Fibroblast of skin of scalp (primary cell): Measurements from ENCODE around the gene CLDN20.
"Not testable (repeated sequence)": the region's sequence is repeated elsewhere in the genome, so short reads cannot be mapped to it uniquely, and the experiment has no call there.

Experiments
- DNase-seq: peaks from one replicate; pipeline ENCODE4 v3.0.0-alpha.2; 2013

The CLDN20 gene

DNA sequence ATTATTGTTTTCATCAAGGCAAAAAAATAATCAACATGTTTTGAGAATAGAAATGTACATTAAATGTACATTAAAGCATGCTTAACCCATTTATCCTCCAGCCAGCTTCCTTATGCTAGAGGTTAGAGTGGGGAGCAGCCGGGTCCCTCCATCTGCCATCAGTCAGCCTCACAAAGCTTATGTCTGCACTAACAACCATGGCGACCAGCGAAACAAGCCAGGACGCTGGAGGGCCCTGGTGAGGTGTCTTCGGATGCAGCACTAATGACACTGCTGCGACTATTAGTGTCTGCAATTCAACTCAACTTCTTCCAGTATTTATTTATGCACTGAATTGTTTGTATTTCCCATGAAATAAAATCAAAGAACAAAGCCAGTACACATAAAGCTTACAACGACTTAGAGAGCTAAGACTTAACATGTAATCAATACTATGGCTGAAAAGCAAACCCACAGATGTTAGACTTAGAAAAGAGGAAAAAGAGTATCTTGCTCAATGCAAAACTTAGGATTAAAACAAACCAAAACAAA is 6.8 kb downstream of the CLDN20 start:
- no peak for DNase-seq

DNA sequence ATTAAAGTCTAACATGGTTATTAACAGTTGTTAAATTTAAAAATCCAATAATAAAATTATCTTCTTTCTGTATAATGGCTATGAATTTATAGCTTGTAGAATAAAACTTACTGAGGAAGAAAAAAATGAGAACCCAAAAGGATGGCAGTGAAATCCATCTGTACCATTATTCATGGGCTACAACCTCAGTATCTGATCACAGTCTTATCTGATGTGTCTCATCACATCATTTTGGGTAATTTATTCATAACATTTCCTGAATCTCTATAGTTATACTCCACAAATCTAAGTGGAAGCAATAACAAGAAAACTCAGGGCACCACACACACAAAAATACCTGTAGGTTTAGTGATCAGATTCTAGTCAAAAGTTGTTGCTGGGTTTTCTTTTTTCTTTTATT is 7.3 kb downstream of the CLDN20 start:
- no peak for DNase-seq

DNA sequence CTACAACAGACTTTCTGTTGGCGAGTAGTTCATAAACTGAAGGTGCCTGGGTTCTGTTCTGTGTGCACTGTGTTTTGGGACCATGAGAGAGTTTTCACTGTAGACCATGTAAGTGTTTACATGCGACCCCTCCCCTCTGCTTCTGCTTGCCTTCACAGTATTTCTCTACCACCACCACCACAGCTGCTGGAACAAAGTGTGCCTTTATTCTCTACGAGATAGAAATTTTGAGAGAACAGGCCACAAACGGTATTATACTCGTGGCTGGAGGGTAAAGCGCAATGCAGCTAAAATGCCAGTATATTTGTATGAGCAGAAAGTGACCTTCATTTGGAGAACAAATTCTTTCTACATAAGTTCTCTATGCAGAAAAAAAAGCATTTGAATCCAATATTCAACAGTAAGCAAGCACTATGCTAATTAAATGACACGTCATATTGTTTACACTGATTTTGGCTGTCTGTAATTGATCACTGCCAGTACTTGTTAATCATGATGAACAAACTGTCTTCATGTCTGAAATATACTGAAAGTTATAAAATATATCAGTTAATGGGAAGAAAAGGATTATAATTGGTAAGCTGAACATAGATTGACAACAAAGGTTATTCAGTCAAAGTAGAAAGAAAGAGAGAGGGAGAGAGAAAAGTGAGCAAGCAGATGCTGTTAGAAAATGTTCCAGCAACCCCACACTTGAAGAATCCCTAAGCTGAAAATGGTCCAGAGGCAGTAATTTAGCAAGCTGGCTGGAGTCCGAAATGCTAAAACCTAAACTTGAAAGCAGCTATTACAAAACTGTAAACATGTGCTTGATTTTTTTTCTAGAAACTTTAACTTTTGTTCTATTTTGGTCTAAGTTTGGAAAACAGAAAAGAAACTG is 8.8 kb downstream of the CLDN20 start:
- no peak for DNase-seq

DNA sequence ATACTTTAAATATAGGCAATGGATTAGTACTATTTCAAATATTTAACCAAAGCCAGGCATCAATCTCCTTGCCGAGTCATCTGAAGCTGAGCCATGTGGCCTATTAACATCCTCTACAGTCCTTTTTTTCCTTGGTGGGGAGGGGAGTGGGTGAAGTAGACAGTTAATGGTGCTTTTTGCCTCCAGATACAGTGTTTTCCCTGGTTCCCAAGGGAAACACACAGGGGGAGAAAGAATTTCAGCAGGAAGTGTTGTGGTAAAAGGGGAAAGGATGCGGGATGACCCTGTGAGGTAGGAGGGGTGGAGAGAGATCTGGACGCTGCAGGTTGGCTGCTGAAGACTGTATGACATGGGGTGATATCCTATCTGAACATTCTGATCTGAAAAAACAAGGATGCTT is 9.6 kb downstream of the CLDN20 start:
- peak; percentile 93 for DNase-seq

DNA sequence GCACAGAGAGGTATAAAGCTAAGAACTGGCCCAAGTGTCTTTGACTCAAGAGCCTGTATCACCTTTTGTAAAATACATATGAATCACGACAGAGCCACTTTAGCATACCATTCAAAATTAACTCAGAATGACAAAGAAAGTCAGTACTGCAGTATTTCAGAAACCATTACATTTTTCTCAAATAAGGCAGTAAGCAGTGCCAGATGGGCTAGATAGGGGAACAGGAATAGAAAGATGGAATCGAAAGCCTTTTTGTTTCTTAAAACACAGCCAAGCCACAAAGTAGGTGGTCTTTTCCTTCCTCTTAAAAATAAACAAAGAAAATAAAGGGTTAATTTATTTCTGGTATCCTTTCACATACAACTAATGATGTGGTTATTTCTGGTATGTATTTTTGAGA is 10.3 kb downstream of the CLDN20 start:
- peak; percentile 81 for DNase-seq

DNA sequence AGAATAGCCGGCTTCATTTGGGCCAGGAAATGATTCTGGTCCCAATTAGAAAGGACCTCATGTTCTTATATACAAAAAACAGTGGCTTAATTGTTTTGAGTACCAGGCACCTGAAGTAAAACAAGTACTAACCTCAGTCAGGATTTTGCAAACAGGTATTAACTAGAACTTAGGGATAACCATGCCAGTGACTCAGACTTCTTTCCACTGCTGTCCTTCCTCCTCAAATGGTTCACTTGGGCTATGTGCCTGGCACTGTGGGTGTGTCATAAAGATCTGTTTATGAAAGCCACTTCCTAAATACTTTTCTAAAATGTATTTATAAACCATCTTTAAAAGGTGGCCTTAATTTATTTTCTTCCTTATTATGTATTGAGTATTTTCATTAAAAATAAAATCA is 10.7 kb downstream of the CLDN20 start:
- peak; percentile 45 for DNase-seq

DNA sequence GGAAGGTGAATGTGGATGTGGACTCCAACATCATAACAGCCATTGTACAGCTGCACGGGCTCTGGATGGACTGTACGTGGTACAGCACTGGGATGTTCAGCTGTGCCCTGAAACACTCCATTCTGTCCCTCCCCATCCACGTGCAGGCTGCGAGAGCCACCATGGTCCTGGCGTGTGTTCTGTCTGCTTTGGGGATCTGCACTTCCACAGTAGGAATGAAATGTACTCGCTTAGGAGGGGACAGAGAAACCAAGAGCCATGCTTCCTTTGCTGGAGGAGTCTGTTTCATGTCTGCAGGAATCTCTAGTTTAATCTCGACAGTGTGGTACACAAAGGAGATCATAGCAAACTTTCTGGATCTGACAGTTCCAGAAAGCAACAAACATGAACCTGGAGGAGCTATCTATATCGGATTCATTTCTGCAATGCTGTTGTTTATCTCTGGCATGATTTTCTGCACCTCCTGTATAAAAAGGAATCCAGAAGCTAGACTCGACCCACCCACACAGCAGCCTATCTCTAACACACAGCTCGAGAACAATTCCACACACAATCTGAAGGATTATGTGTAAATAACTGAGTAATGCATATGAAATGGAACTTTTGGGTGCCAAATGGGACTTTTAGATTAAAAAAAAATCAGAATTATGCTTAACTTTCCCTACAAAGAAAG is 12.1 kb downstream of the CLDN20 start:
- no peak for DNase-seq

DNA sequence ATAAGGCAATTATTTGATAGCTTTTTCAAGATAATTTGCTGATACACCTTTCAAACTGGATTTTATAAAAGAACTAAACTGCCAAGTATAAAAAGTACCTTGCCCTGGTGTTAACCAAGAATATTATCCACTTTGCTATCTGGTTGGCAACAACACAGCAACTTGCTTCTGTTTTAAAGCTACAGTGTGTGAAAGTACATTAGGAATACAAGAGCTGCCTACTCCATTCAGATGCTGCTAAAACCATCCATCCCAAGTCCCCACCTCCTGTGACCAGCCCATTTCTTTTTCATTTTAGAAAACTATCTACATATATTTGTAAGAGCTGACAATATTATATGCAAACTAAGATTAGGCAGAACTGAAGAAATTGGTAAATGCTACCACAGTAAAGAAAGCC is 12.8 kb downstream of the CLDN20 start:
- no peak for DNase-seq

DNA sequence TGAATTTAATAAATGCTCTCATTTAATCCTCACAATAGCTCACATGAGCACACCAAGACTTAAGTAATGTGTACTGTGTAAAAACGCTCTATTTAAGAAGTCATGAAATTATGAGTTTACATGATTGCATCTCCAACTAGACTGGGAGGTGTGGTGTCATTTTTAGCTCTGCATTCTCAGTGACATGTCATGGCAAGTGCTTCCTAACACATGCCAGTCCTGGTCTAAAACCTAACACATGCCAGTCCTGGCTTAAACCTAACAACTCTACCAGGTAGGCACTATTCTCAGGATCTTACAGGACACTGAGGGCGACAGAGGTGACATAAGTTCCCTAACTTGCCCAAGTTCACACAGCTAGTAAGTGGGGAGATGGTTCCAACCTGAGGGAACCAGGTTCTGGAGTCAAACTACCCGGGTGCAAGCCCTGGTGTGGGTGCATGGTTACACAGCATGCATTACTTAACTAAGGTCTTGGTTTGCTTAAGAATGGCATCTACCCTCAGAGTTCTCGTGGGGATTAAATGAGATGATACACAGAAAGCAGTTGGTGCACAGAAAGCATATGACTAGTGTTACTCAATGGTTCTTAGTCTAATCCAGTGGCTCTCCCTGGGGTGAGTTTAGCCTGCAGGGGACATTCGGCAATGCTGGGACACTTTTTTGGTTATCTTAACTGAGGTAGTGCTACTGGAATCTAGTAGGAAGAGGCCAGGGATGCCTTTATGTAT is 14.7 kb downstream of the CLDN20 start:
- DNase-seq: no peak

DNA sequence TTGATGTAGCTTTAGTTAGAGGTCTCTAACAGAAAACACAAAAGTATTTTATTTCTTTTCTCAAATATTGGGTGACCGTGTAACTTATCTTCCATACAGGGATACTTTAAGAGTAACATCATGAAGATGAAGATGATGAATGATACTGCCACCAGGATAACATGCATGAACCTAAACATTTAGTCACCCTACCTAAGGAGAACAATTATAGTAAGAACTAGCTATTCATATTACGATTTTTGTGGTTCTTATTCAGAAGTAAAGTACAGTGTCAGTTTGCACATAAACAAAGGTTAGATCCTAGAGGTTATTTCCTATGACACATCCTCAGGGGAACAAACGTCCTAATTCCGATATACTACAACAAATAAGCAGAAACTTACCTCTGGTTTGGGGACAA is 21.0 kb downstream of the CLDN20 start:
- DNase-seq: no peak

DNA sequence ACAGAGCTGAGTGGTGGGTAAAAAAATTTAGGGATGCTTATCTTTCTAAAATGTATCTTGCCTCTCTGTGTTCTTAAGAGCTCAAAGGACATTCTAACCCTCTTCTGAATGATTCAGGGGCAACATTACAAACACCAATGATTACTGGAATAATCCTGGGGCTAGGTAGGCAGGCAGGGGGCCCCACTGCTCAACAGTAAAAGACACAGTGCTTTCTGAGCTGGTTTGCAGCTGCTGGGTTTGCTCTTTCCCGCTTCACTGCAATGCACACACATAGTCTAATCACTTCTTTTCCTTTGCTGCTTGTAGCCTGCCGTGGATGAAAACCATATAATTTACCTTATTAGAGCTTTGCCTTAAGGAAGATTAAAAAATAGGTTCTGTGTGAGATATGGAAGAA is 23.9 kb downstream of the CLDN20 start:
- no peak for DNase-seq

DNA sequence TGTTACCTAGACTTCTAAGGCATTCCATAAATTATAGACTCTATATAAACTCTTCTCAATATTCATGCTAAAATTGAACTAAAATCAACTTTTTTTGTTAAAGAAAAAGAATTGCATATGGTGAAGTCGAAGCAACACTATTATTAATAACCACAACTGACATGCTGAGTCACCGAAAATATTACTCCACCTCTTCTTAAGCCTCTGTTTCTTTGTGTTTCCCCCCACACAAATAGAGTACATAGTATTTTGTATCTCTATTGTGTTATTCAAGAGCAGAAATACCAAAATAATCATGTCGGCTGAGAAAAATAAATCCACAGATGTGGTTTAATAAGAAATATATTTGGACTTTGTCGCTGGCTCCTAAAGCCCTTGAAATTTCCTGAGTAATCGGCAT is 26.7 kb downstream of the CLDN20 start:
- DNase-seq: peak; percentile 9

DNA sequence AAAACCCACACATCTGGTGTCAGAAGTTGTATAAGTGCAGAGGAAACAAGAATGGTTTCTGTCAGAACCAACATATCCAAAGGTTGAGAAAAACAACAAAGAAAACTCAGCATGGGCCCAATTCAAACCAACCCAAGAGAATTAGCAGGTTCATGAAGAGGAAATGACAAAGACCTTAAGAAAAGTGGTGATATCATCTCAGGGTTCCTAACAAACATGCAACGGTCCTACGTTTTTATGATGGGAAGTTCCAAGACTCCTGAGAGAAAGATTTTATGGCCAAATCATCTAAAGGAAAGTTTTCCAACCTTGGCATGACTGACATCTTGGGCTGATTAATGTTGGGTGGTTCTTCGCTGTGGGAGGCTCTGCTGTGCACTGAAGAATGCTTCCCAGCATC is 27.5 kb downstream of the CLDN20 start:
- DNase-seq: no peak

DNA sequence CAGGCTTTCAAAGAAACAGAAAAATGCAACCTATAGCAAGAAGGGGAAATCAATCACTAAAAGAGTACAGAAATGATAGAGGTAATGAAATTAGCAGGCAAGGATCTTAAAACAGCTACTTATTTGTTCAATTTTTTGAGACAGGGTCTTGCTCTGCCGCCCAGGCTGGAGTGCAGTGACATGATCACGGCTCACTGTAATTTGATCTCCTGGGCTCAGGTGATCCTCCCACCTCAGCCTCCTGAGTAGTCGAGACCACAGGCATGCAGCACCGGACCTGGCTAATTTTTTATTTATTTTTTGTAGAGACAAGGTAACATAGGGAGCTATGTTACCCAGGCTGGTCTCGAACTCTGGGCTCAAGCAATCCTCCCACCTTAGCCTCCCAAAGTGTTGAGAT is 28.9 kb downstream of the CLDN20 start:
- no peak for DNase-seq

DNA sequence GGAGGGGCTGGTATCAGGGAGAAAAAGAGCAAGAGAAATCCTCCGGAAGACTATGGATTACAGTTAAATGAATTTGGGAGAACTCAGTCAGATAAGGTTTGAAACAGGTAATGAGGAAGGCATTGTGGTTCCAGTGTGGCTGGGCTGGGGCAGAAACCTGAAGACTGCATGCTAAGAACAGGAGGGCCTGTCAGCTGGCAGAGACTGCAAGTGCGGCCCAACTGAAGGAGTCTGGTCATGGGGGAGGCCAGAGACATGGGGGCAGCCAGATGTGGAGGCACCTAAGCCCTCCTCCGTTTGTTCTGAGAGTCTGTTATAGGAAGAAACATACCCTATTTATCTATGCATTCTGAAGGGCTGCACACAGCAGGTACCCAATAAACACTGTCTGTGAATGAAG is 33.9 kb downstream of the CLDN20 start:
- no peak for DNase-seq

DNA sequence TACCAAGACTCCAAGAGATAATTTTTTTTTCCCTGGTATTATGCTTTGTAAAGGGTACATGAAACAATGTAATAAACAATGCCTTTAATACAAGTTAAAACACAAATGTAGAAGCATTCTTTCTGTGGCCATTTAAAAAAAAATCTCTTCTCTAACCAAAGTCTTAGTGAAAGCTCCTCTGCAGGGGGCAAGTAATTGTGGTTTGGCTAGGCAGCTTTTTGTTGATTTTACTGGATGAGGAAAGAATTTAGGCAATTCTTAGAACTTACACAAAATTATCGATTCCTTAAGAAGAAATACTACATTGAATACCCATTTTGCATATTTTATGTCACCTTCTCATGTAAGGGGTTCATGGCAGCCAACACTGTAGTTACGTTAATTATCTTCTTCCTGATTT is 38.1 kb downstream of the CLDN20 start:
- peak; percentile 85 for DNase-seq

DNA sequence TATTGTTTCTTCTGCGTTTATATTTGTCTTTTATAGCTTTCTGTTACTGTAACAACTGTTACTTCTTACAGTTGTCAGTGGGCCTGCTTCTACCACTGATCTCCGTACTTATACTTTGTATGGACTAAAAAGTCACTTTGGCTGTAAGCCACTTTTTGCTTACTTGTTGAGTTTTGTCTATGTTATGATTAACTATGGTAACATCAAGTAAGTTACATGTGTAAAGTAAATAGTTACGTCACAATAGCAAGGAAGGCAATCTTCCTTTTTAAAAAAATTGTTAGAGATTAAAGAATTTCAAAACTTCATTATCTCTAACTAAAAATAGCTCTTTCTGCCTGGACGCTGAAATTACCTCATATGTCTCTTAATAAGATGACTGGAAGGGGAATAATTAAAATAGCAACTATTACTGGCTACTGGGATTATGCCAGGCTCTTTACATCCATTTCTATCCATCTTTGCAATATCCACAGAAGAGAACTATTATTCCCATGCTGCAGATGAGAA is 39.6 kb downstream of the CLDN20 start:
- no peak for DNase-seq

DNA sequence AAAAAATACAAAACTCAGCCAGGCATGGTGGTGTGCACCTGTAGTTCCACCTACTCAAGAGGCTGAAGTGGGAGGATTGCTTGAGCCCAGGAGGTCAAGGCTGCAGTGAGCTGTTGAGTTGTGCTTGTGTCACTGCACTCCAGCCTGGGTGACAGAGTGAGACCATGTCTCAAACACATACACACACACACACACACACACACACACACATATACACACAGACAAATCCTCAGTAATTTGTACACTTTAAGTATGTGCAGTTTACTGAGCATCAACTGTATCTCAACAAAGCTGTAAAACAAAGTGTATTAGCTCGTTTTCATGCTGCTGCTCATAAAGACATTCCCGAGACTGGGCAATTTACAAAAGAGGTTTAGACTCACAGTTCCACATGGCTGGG is 43.1 kb downstream of the CLDN20 start:
- DNase-seq: no peak

DNA sequence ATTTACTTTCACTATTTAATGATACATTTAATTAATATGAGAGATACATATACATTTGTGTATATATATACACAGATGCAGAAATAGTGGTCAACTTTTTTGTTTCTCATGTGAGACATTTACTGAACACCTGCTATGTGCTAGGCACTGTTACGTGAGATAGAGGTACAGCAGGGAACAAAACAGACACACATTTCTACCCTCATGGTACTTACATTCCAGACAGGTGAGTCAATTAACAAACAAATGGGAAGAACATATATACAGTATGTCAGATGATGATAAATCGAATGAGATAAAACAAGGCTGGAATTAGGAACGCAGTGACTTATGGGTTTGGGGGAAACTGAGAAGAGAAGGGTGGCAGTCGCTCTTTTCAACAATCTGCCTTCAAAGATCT is 45.3 kb downstream of the CLDN20 start:
- no peak for DNase-seq

DNA sequence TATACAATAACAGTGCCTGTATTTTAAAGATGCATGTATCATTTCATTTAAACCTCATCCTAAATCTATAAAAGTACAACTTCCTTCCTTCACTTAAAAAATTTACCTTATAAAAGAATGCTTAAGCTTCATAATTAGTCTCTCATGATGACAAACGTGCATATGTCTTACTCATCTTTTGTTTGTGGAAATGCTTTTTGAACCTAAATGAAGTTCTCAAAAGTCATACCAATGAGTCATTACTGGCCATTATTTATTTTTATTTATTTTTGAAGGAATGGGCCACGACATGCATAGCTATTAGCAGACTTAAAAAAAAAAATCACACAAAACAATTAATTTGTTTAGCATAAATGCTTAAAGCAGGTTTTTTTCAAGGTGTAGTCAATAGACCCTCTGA is 46.8 kb downstream of the CLDN20 start:
- no peak for DNase-seq

DNA sequence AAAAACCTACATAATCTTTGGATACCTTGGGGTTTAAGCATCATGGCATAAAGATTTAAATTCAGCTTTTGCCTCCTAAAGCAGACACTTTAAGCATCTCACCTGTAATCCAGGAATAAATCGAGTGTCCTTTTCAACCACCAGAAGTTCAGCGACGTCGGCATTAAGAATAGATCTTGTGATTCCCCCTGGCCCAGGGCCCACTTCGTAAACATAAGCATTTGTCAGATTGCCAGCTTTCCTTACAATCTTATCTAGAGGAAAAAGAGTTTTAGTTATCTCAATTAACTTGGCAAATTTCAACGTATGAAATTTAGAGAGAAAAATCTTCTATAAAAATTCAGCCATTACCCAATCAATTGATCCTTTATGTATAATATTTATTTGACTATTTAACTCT is 47.3 kb downstream of the CLDN20 start:
- no peak for DNase-seq

DNA sequence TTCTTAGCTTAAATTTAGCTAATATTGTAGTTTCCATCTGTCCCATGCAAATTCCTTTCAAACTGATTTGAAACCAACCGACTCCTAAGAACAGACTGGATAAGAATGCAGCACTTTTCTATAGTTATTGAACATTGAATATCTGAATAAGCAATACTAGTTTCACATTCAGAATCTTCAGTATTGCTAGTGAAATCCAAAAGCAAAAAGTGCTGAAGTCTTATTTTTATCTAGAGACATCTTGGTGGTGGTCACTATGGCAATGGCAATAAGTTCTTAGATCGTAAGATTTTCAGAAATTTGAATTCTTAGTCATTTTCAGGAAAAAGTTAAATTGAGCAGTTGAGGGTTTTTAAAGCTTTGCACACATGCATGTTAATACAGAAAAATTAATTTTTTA is 47.8 kb downstream of the CLDN20 start:
- DNase-seq: no peak

DNA sequence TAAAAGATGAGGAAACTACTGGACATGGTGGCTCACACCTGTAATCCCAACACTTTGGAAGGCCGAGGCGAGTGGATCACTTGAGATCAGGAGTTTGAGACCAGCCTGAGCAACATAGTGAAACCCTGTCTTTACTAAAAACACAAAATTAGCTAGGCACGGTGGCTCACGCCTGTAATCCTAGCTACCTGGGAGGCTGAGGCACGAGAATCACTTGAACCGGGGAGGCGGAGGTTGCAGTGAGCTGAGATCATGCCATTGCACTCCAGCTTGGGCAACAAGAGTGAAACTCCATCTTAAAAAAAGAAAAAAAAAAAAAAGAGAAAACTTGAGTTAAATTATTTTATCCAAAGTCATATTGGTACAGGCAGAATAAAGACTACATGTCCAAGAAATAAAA is 49.1 kb downstream of the CLDN20 start:
- DNase-seq: not testable (repeated sequence)
